CD8-positive, alpha-beta memory T cell (primary cell): ENCODE data around the gene KRTAP5-4. TPM values are rescaled to one million over a fixed set of nuclear protein-coding genes. Genes with fewer than 3 reads are reported as not detected.
A peak's percentile ranks its signal among the peaks of the same experiment; 100 is the strongest.
"Not testable (repeated sequence)": the region's sequence is repeated elsewhere in the genome, so short reads cannot be mapped to it uniquely, and the experiment has no call there.

Source experiments
- CTCF ChIA-PET: fragments of 350-600 bp; sonication (Branson Sonifier 250); formaldehyde crosslinking; loops from one replicate; lab custom pipeline; 2021; ENCODE audit warnings: antibody characterized with exemption; lab: Charles Lee
- POLR2A ChIA-PET: fragments of 350-600 bp; sonication (Branson Sonifier 250); formaldehyde crosslinking; loops from one replicate; lab custom pipeline; 2021; ENCODE audit warnings: antibody characterized with exemption; lab: Charles Lee
- DNase-seq, 5 donors: peaks; one replicate each; pipeline versions ENCODE4 v3.0.0 to v3.0.0-alpha.2; 2020 to 2022; ENCODE audit warnings: mixed read lengths in 1 of 5
- H3K27ac ChIP-seq: one replicate; pipeline ENCODE4 v1.7.0; 2013; ENCODE audit warnings: low read depth, mild to moderate bottlenecking, low read length, moderate library complexity
- H3K27me3 ChIP-seq: 2 replicates; pipeline ENCODE4 v1.7.0; 2013; ENCODE audit warnings: low read length, mild to moderate bottlenecking; ENCODE audit not compliant: insufficient read depth, poor library complexity, severe bottlenecking
- H3K36me3 ChIP-seq: 2 replicates; pipeline ENCODE4 v1.7.0; 2013; ENCODE audit warnings: mild to moderate bottlenecking, low read length, moderate library complexity; ENCODE audit not compliant: insufficient read depth
- H3K4me1 ChIP-seq: 2 replicates; pipeline ENCODE4 v1.7.0; 2013; ENCODE audit warnings: mild to moderate bottlenecking, low read length, moderate library complexity; ENCODE audit not compliant: insufficient read depth
- H3K4me3 ChIP-seq: 2 replicates; pipeline ENCODE4 v1.7.0; 2013; ENCODE audit warnings: mild to moderate bottlenecking, low read length
- H3K9me3 ChIP-seq: 2 replicates; pipeline ENCODE4 v1.7.0; 2013; ENCODE audit warnings: mild to moderate bottlenecking, low read length
- H3K27ac Mint-ChIP-seq, 8 donors: one replicate each; pipeline ENCODE4 v1.8.0; 2020 to 2021; ENCODE audit warnings: mixed read lengths in 8 of 8, mild to moderate bottlenecking in 6 of 8, inconsistent platforms in 3 of 8, moderate library complexity in 3 of 8
- H3K27me3 Mint-ChIP-seq, 2 donors: one replicate each; pipeline ENCODE4 v1.8.0; 2020 to 2021; ENCODE audit warnings: mixed read lengths in 2 of 2, mild to moderate bottlenecking in 1 of 2, moderate library complexity in 1 of 2
- H3K36me3 Mint-ChIP-seq, 3 donors: one replicate each; pipeline ENCODE4 v1.8.0; 2020 to 2021; ENCODE audit warnings: mixed read lengths in 3 of 3, inconsistent platforms in 1 of 3, mild to moderate bottlenecking in 1 of 3
- H3K4me1 Mint-ChIP-seq, 3 donors: one replicate each; pipeline ENCODE4 v1.8.0; 2020 to 2021; ENCODE audit warnings: mixed read lengths in 3 of 3, inconsistent platforms in 1 of 3, mild to moderate bottlenecking in 1 of 3
- H3K4me3 Mint-ChIP-seq, 7 donors: one replicate each; pipeline ENCODE4 v1.8.0; 2020 to 2021; ENCODE audit warnings: mixed read lengths in 7 of 7, mild to moderate bottlenecking in 6 of 7, moderate library complexity in 4 of 7, inconsistent platforms in 2 of 7
- H3K9me3 Mint-ChIP-seq, 5 donors: one replicate each; pipeline ENCODE4 v1.8.0; 2020 to 2022; ENCODE audit warnings: mixed read lengths in 5 of 5, mild to moderate bottlenecking in 3 of 5, moderate library complexity in 2 of 5, inconsistent platforms in 1 of 5
- polyA plus RNA-seq: library from polyadenylated mRNA; unstranded; fragments of 300-500 nt; fragmentation: Illumina TruSeq; gene quantifications from one replicate; pipeline ENCODE4 v1.2.3, GENCODE V29; 2021
- total RNA-seq, 2 experiments: library from RNA; stranded (reverse); gene quantifications; one replicate each; pipeline ENCODE4 v1.2.3, GENCODE V29; 2021

Gene KRTAP5-4
- total and polyA plus RNA-seq, 3 experiments from 2014 or later = not detected

GRCh38 chr11:1608363-1608762, 13.6 kb downstream of the KRTAP5-4 start, which contains the start of gene KRTAP5-3:
Gene KRTAP5-3, minus strand, starts transcription at chr11:1608463. Its CDS starts 78 bp downstream, at chr11:1608385.
- ChIA-PET CTCF (interaction anchor here (0.9 kb wide), 1 partner anchor 33 kb away, joined by 3 read pairs; no protein-coding TSS in a partner anchor), POLR2A (no interaction called here)
- Mint-ChIP-seq H3K27me3 (peaks cover 26 to 42% of the 10 kb centered on the region in 2 donors), H3K27ac (no peak within 1 kb of the TSS), H3K4me3 (no peak within 1 kb of the TSS), H3K4me1 (peaks cover 5 to 9% (median 8%) of the 10 kb centered on the region in 3 donors), H3K36me3 (no peaks in the 10 kb centered on the region), H3K9me3 (no peaks in the 10 kb centered on the region)
- H3K27me3 ChIP-seq = no peaks in the 10 kb centered on the region
- no peaks in the 10 kb centered on the region for H3K9me3 ChIP-seq
- no peak within 1 kb of the TSS for H3K4me3 ChIP-seq
- H3K36me3 ChIP-seq = no peaks in the 10 kb centered on the region
- no peak within 1 kb of the TSS for H3K27ac ChIP-seq
- DNase-seq = no peak
- no peaks in the 10 kb centered on the region for H3K4me1 ChIP-seq

GRCh38 chr11:1607901-1608300, 14.0 kb downstream of the KRTAP5-4 start:
- H3K9me3 ChIP-seq, DNase-seq, H3K4me1 Mint-ChIP-seq, H3K4me3 Mint-ChIP-seq, H3K27ac Mint-ChIP-seq, H3K27me3 ChIP-seq, H3K27ac ChIP-seq, H3K4me1 ChIP-seq, H3K36me3 Mint-ChIP-seq, H3K36me3 ChIP-seq, H3K9me3 Mint-ChIP-seq, H3K4me3 ChIP-seq, POLR2A ChIA-PET: not testable (repeated sequence)
- peaks cover 28 to 42% of the 10 kb centered on the region in 2 donors for H3K27me3 Mint-ChIP-seq
- CTCF ChIA-PET = interaction anchor here (0.9 kb wide), 1 partner anchor 33 kb away, joined by 3 read pairs; no protein-coding TSS in a partner anchor

- POLR2A ChIA-PET, H3K4me1 Mint-ChIP-seq, H3K27ac Mint-ChIP-seq: not testable (repeated sequence)
Observed at GRCh38 chr11:1607156-1607845, 14.6 kb downstream of the KRTAP5-4 start.

GRCh38 chr11:1605923-1606322, 16.0 kb downstream of the KRTAP5-4 start:
- DNase-seq = peak in 1 of 5 donors; percentile 19
- H3K27ac Mint-ChIP-seq = peak overlapping the region in 6 of 8 donors; percentile 6 to 91 (median 80)
- CTCF ChIA-PET = interaction anchor here (1.0 to 1.1 kb wide), 2 partner anchors 21 to 31 kb away, joined by 3 read pairs; no protein-coding TSS in a partner anchor
- H3K4me1 Mint-ChIP-seq, H3K27me3 ChIP-seq, H3K4me1 ChIP-seq, H3K36me3 Mint-ChIP-seq, POLR2A ChIA-PET, H3K9me3 ChIP-seq, H3K27ac ChIP-seq, H3K9me3 Mint-ChIP-seq, H3K4me3 ChIP-seq, H3K36me3 ChIP-seq: not testable (repeated sequence)
- peaks cover 28 to 49% of the 10 kb centered on the region in 2 donors for H3K27me3 Mint-ChIP-seq
- H3K4me3 Mint-ChIP-seq = peak overlapping the region in 6 of 7 donors; percentile 17 to 84 (median 72)

More at GRCh38 chr11:1607156-1607845, 14.6 kb downstream of the KRTAP5-4 start:
- H3K36me3 Mint-ChIP-seq, H3K27ac ChIP-seq, H3K36me3 ChIP-seq, H3K27me3 ChIP-seq, H3K9me3 Mint-ChIP-seq, H3K4me3 ChIP-seq, H3K4me1 ChIP-seq, H3K9me3 ChIP-seq, H3K4me3 Mint-ChIP-seq, DNase-seq: not testable (repeated sequence)
- peaks cover 30 to 44% of the 10 kb centered on the region in 2 donors for H3K27me3 Mint-ChIP-seq
- CTCF ChIA-PET = interaction anchor here (0.9 kb wide), 1 partner anchor 32 kb away, joined by 3 read pairs; no protein-coding TSS in a partner anchor

- H3K27me3 Mint-ChIP-seq = peaks cover 22 to 50% of the 10 kb centered on the region in 2 donors
- peaks cover 5 to 9% (median 8%) of the 10 kb centered on the region in 3 donors for H3K4me1 Mint-ChIP-seq
- ChIA-PET CTCF (interaction anchor here (1.0 kb wide), 1 partner anchor 11 kb away, joined by 3 read pairs; no protein-coding TSS in a partner anchor), POLR2A (no interaction called here)
- no peaks in the 10 kb centered on the region for H3K36me3 Mint-ChIP-seq
- H3K27ac Mint-ChIP-seq = no peak overlapping the region
- H3K27ac ChIP-seq = no peak overlapping the region
- no peaks in the 10 kb centered on the region for H3K4me1 ChIP-seq
- DNase-seq = no peak
- no peak overlapping the region for H3K4me3 ChIP-seq
- no peaks in the 10 kb centered on the region for H3K36me3 ChIP-seq
- no peaks in the 10 kb centered on the region for H3K27me3 ChIP-seq
- no peak overlapping the region for H3K4me3 Mint-ChIP-seq
- peaks cover 0 to under 1% (median 0%) of the 10 kb centered on the region in 5 donors for H3K9me3 Mint-ChIP-seq
- no peaks in the 10 kb centered on the region for H3K9me3 ChIP-seq
Observed at GRCh38 chr11:1604711-1605110, 17.2 kb downstream of the KRTAP5-4 start.

- H3K9me3 Mint-ChIP-seq = peaks cover 0 to 2% (median 0%) of the 10 kb centered on the region in 5 donors
- H3K4me1 Mint-ChIP-seq = peaks cover 5 to 9% (median 8%) of the 10 kb centered on the region in 3 donors
- peaks cover 25 to 55% of the 10 kb centered on the region in 2 donors for H3K27me3 Mint-ChIP-seq
- Histone ChIP-seq H3K27ac (no peak overlapping the region), H3K4me3 (no peak overlapping the region), H3K27me3 (no peaks in the 10 kb centered on the region), H3K9me3 (no peaks in the 10 kb centered on the region), H3K36me3 (no peaks in the 10 kb centered on the region), H3K4me1 (no peaks in the 10 kb centered on the region)
- DNase-seq = no peak
- H3K27ac Mint-ChIP-seq = peak overlapping the region in 1 of 8 donors; percentile 29
- CTCF ChIA-PET = no interaction called here
- POLR2A ChIA-PET = no interaction called here
- H3K36me3 Mint-ChIP-seq = no peaks in the 10 kb centered on the region
- H3K4me3 Mint-ChIP-seq = no peak overlapping the region
Observed at GRCh38 chr11:1604181-1604580, 17.8 kb downstream of the KRTAP5-4 start.

- H3K27ac Mint-ChIP-seq = no peak overlapping the region
- DNase-seq = no peak
- Histone ChIP-seq H3K4me3 (no peak overlapping the region), H3K27me3 (no peaks in the 10 kb centered on the region), H3K27ac (no peak overlapping the region), H3K4me1 (no peaks in the 10 kb centered on the region), H3K36me3 (no peaks in the 10 kb centered on the region), H3K9me3 (no peaks in the 10 kb centered on the region)
- H3K36me3 Mint-ChIP-seq = peaks cover 0 to 3% (median 0%) of the 10 kb centered on the region in 3 donors
- ChIA-PET POLR2A (no interaction called here), CTCF (no interaction called here)
- H3K4me1 Mint-ChIP-seq = peaks cover 7 to 9% (median 8%) of the 10 kb centered on the region in 3 donors
- H3K27me3 Mint-ChIP-seq = peaks cover 25 to 60% of the 10 kb centered on the region in 2 donors
- H3K4me3 Mint-ChIP-seq = no peak overlapping the region
- H3K9me3 Mint-ChIP-seq = peaks cover 0 to 2% (median 0%) of the 10 kb centered on the region in 5 donors
Observed at GRCh38 chr11:1603629-1604028, 18.3 kb downstream of the KRTAP5-4 start.

GRCh38 chr11:1601663-1602062, 20.3 kb downstream of the KRTAP5-4 start:
- CTCF ChIA-PET, H3K4me3 Mint-ChIP-seq: not testable (repeated sequence)
- peak overlapping the region in 1 of 8 donors; percentile 63 for H3K27ac Mint-ChIP-seq

More at GRCh38 chr11:1601663-1602062, 20.3 kb downstream of the KRTAP5-4 start:
- H3K4me1 ChIP-seq, H3K4me1 Mint-ChIP-seq, H3K27me3 ChIP-seq, H3K27ac ChIP-seq, H3K9me3 ChIP-seq, H3K9me3 Mint-ChIP-seq, H3K36me3 ChIP-seq, POLR2A ChIA-PET, H3K36me3 Mint-ChIP-seq, DNase-seq, H3K4me3 ChIP-seq: not testable (repeated sequence)
- peaks cover 27 to 64% of the 10 kb centered on the region in 2 donors for H3K27me3 Mint-ChIP-seq
